OCI-LY1 (cell line): Measurements from ENCODE around the gene OPN4.

Source experiments
- H2AFZ ChIP-seq: fragments of 200-600 bp; sonication (generic), shearing (Covaris generic); 2 replicates; pipeline ENCODE4 v1.6.0; 2014; ENCODE audit warnings: antibody characterized with exemption, mild to moderate bottlenecking, low read length
- H3F3A ChIP-seq: fragments of 200-600 bp; sonication (generic), shearing (Covaris generic); 2 replicates; pipeline ENCODE4 v1.6.0; 2014; ENCODE audit warnings: mild to moderate bottlenecking, antibody characterized with exemption, low read length, moderate library complexity; ENCODE audit not compliant: insufficient read depth
- H3K27ac ChIP-seq: fragments of 200-600 bp; sonication (generic); 2 replicates; pipeline ENCODE4 v1.5.1; 2014; ENCODE audit warnings: low read length, mixed run types, mild to moderate bottlenecking, low read depth; ENCODE audit not compliant: poor library complexity, severe bottlenecking
- H3K27me3 ChIP-seq: fragments of 200-600 bp; sonication (generic); 2 replicates; pipeline ENCODE4 v1.6.0; 2014; ENCODE audit warnings: antibody characterized with exemption, mild to moderate bottlenecking, low read length, moderate library complexity; ENCODE audit not compliant: insufficient read depth
- H3K36me3 ChIP-seq: fragments of 200-600 bp; sonication (generic); 2 replicates; pipeline ENCODE4 v1.6.1; 2014; ENCODE audit warnings: mild to moderate bottlenecking, antibody characterized with exemption, low read length, moderate library complexity, mixed read lengths; ENCODE audit not compliant: insufficient read depth
- H3K4me1 ChIP-seq: fragments of 200-600 bp; sonication (generic); 2 replicates; pipeline ENCODE4 v1.5.1; 2014; ENCODE audit warnings: mild to moderate bottlenecking, low read length, moderate library complexity; ENCODE audit not compliant: insufficient read depth, severe bottlenecking
- H3K4me2 ChIP-seq: fragments of 200-600 bp; sonication (generic), shearing (Covaris generic); 2 replicates; pipeline ENCODE4 v1.6.1; 2014; ENCODE audit warnings: low read length
- H3K4me3 ChIP-seq: fragments of 200-600 bp; sonication (generic); 2 replicates; pipeline ENCODE4 v1.5.1; 2014; ENCODE audit warnings: low read length, low read depth, mild to moderate bottlenecking, mixed read lengths; ENCODE audit not compliant: poor library complexity, severe bottlenecking
- H3K79me2 ChIP-seq: fragments of 200-600 bp; shearing (Covaris generic); 2 replicates; pipeline ENCODE4 v1.6.1; 2016; ENCODE audit warnings: mixed run types, low read length, mixed read lengths; ENCODE audit not compliant: insufficient read depth
- H3K9ac ChIP-seq: fragments of 200-600 bp; sonication (generic), shearing (Covaris generic); 2 replicates; pipeline ENCODE4 v1.6.1; 2014; ENCODE audit warnings: mild to moderate bottlenecking, low read length, mixed read lengths
- H3K9me2 ChIP-seq: fragments of 200-600 bp; sonication (generic), shearing (Covaris generic); 2 replicates; pipeline ENCODE4 v1.6.1; 2014; ENCODE audit warnings: low read depth, mild to moderate bottlenecking, low read length, mixed read lengths
- H3K9me3 ChIP-seq: fragments of 200-600 bp; shearing (Covaris generic); 2 replicates; pipeline ENCODE4 v1.6.1; 2014; ENCODE audit warnings: low read length, mixed read lengths
- H4K20me1 ChIP-seq: fragments of 200-600 bp; sonication (generic), shearing (Covaris generic); 2 replicates; pipeline ENCODE4 v1.6.0; 2016; ENCODE audit warnings: mild to moderate bottlenecking, low read length; ENCODE audit not compliant: insufficient read depth
- EZH2 ChIP-seq: fragments of 200-600 bp; sonication (generic), shearing (Covaris generic); IDR thresholded peaks from 2 replicates; pipeline ENCODE4 v1.8.0; 2017; ENCODE audit warnings: borderline replicate concordance, mixed run types, mild to moderate bottlenecking, antibody characterized with exemption, low read length, moderate library complexity, mixed read lengths
- TF ChIP-seq, protein P1 (sequence below): fragments of 200-600 bp; sonication (generic), shearing (Covaris generic); IDR thresholded peaks from 2 replicates; pipeline ENCODE4 v1.5.1; 2017; ENCODE audit warnings: mild to moderate bottlenecking, antibody characterized with exemption, low read length, moderate library complexity, mixed read lengths

Gene OPN4

DNA sequence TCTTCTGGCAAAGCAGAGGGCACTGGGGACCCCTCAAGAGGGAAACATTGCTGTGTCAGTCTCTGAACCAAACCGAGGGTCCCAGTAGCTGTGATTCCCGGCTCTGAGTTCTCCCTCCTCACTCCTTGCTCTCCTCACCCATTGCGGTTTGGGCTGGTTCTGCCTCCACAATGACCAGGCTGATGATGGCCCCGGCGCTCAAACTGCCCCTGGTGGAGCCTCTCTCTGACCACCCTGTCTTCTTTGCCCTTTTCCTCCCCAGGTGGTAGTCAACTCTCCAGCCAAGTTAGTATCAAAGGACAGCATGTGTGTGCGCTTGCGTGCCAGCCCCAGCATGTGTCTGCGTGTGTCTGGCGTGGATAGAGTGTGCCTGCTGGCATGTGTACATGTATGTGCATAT lies 31.1 kb downstream of the OPN4 start:
- H3K27me3 ChIP-seq = no peaks in the 10 kb centered on the region
- no peak overlapping the region for H3K4me2 ChIP-seq
- H3K36me3 ChIP-seq = no peaks in the 10 kb centered on the region
- no peak overlapping the region for H2AFZ ChIP-seq
- H3K27ac ChIP-seq = no peak overlapping the region
- no peak overlapping the region for H3K4me3 ChIP-seq
- no peaks in the 10 kb centered on the region for H3F3A ChIP-seq
- no peaks in the 10 kb centered on the region for H3K9me3 ChIP-seq
- no peaks in the 10 kb centered on the region for H4K20me1 ChIP-seq
- H3K4me1 ChIP-seq = peaks cover 6% of the 10 kb centered on the region
- H3K79me2 ChIP-seq = no peaks in the 10 kb centered on the region
- no peak overlapping the region for H3K9ac ChIP-seq
- no peak for TF ChIP-seq EZH2
- TF ChIP-seq, protein P1, sequence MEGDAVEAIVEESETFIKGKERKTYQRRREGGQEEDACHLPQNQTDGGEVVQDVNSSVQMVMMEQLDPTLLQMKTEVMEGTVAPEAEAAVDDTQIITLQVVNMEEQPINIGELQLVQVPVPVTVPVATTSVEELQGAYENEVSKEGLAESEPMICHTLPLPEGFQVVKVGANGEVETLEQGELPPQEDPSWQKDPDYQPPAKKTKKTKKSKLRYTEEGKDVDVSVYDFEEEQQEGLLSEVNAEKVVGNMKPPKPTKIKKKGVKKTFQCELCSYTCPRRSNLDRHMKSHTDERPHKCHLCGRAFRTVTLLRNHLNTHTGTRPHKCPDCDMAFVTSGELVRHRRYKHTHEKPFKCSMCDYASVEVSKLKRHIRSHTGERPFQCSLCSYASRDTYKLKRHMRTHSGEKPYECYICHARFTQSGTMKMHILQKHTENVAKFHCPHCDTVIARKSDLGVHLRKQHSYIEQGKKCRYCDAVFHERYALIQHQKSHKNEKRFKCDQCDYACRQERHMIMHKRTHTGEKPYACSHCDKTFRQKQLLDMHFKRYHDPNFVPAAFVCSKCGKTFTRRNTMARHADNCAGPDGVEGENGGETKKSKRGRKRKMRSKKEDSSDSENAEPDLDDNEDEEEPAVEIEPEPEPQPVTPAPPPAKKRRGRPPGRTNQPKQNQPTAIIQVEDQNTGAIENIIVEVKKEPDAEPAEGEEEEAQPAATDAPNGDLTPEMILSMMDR = no peak
- no peaks in the 10 kb centered on the region for H3K9me2 ChIP-seq

DNA sequence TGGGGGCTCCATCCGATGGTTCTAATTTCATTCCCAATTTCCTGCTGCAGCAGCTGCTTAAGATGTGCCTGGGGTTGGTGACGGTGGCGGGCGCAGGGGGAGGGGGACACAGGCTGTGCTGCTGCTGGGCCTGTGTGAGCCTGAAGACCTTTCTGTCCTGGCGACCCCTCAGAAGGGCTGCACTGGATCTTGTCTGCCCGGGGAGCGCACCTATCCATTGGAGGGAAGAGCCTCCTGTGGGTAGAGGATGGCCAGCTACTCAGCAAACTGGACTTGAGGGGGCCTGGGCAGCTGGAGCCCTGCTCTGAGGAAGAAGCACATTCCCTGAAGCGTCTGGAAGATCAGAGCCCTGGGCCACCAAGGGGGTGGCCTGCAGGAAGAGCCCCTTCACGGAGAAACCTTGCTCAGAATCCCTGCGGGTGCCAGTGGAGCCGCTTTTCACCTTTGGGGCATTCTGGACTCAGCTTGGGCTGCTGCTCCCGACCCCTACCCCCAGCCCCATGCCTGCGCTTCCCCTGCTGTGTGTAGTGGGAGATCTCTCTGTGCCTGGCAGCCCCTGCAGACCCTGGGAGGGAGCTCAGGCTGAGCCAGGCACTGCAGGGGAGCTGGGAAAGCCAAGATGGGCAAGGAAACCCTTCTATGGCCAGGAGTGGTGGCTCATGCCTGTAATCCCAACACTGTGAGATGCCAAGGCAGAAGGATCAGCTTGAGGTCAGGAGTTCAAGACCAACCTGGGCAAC lies 31.7 kb downstream of the OPN4 start:
- H3K79me2 ChIP-seq = no peaks in the 10 kb centered on the region

GRCh38 chr10:86686972-86687371 lies 32.6 kb downstream of the OPN4 start:
- Histone ChIP-seq H2AFZ (no peak overlapping the region), H3F3A (no peaks in the 10 kb centered on the region), H3K4me3 (no peak overlapping the region), H3K27ac (no peak overlapping the region), H3K36me3 (no peaks in the 10 kb centered on the region), H3K27me3 (no peaks in the 10 kb centered on the region), H3K4me1 (peaks cover 6% of the 10 kb centered on the region), H4K20me1 (no peaks in the 10 kb centered on the region), H3K9me2 (no peaks in the 10 kb centered on the region), H3K4me2 (no peak overlapping the region), H3K79me2 (no peaks in the 10 kb centered on the region), H3K9me3 (no peaks in the 10 kb centered on the region), H3K9ac (no peak overlapping the region)
- TF ChIP-seq, protein P1 = no peak
- TF ChIP-seq EZH2 = no peak

More for the DNA sequence above, 31.7 kb downstream of the OPN4 start:
- no peaks in the 10 kb centered on the region for H3F3A ChIP-seq
- no peaks in the 10 kb centered on the region for H3K36me3 ChIP-seq
- peaks cover 6% of the 10 kb centered on the region for H3K4me1 ChIP-seq
- no peaks in the 10 kb centered on the region for H4K20me1 ChIP-seq
- H3K9me2 ChIP-seq = no peaks in the 10 kb centered on the region
- no peaks in the 10 kb centered on the region for H3K9me3 ChIP-seq
- no peak overlapping the region for H3K9ac ChIP-seq
- H3K4me2 ChIP-seq = no peak overlapping the region
- H3K27ac ChIP-seq = no peak overlapping the region
- H3K27me3 ChIP-seq = no peaks in the 10 kb centered on the region
- no peak overlapping the region for H3K4me3 ChIP-seq
- H2AFZ ChIP-seq = no peak overlapping the region
- TF ChIP-seq, protein P1 = no peak
- TF ChIP-seq EZH2 = no peak
